ENCODE measurements around the gene LAD1. TPM values are rescaled to one million over a fixed set of nuclear protein-coding genes. Genes with fewer than 3 reads are reported as not detected.

LAD1 gene
- total RNA-seq (2022; extraction: Qiagen RNA extraction; ENCODE audit: low read depth), result 0.59 to 0.92 TPM (median 0.69 TPM) in 5 replicates

GRCh38 chr1:201399018-201399351, at the start of gene LAD1:
TSS of gene LAD1 (minus strand) at chr1:201399324. CDS start at chr1:201399306, 18 bp downstream.

GRCh38 chr1:201377611-201378092, 21.5 kb downstream of the LAD1 start, which contains the start of gene TNNT2:
TSS of gene TNNT2 (minus strand) at chr1:201377680. CDS start at chr1:201373254, 4,426 bp downstream.

Other genes starting within 250 kb of the LAD1 start
- 79.8 to 94.6 TPM (median 86.7 TPM) in 5 replicates for gene TMEM9, start 244.8 kb downstream of the LAD1 start, total RNA-seq (2022; extraction: Qiagen RNA extraction; ENCODE audit: low read depth)
- gene IGFN1, start 208.5 kb downstream of the LAD1 start, total RNA-seq (2022; extraction: Qiagen RNA extraction; ENCODE audit: low read depth), result 0.69 to 1.1 TPM (median 0.78 TPM) in 5 replicates
- 0.02 to 0.08 TPM (median 0.05 TPM) in 5 replicates for gene PKP1, start 115.8 kb downstream of the LAD1 start, total RNA-seq (2022; extraction: Qiagen RNA extraction; ENCODE audit: low read depth)
- 0.17 to 0.27 TPM in 2 of 5 replicates, not detected in the others for gene TNNT2, start 21.6 kb downstream of the LAD1 start, total RNA-seq (2022; extraction: Qiagen RNA extraction; ENCODE audit: low read depth)
- not detected in 5 replicates for gene TNNI1, start 22.4 kb upstream of the LAD1 start, total RNA-seq (2022; extraction: Qiagen RNA extraction; ENCODE audit: low read depth)
- gene PHLDA3, start 69.9 kb upstream of the LAD1 start, total RNA-seq (2022; extraction: Qiagen RNA extraction; ENCODE audit: low read depth), result 92.4 to 183 TPM (median 173 TPM) in 5 replicates
- 414 to 636 TPM (median 428 TPM) in 5 replicates for gene CSRP1, start 107.8 kb upstream of the LAD1 start, total RNA-seq (2022; extraction: Qiagen RNA extraction; ENCODE audit: low read depth)
- gene NAV1, start 139.8 kb upstream of the LAD1 start, total RNA-seq (2022; extraction: Qiagen RNA extraction; ENCODE audit: low read depth), result 6.3 to 13.7 TPM (median 10.3 TPM) in 5 replicates

Measured in A549 treated with RU486 at 1 μM for 4 hours (cell line).